ENCODE results near the gene YWHAH.
"Not testable (repeated sequence)": the region's sequence is repeated elsewhere in the genome, so short reads cannot be mapped to it uniquely, and the experiment has no call there.

YWHAH gene

GRCh38 chr22:31951194-31952093, 7.1 kb downstream of the YWHAH start:
- DNase-seq (ENCODE audit: low spot score): no peak

DNA sequence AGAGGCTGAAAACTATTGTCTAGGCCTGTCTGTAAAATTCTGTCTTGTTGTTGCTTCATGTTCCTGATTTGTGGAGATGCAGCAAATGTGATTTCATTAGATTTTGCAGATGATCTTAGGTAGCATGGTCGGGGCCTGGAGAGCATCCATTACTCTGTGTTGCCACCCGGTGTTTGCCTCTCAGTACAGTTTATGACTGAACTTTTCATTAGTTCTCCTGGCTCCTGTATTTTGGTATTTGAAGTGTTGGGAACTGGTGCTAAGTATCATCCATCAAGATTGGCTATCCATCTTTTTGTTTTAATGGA, 7.7 kb downstream of the YWHAH start:
- no peak for DNase-seq (ENCODE audit: low spot score)

GRCh38 chr22:31952472-31952871, 8.1 kb downstream of the YWHAH start:
- peak; percentile 82 for DNase-seq (ENCODE audit: low spot score)

GRCh38 chr22:31953261-31953660, 8.9 kb downstream of the YWHAH start:
- no peak for DNase-seq (ENCODE audit: low spot score)

DNA sequence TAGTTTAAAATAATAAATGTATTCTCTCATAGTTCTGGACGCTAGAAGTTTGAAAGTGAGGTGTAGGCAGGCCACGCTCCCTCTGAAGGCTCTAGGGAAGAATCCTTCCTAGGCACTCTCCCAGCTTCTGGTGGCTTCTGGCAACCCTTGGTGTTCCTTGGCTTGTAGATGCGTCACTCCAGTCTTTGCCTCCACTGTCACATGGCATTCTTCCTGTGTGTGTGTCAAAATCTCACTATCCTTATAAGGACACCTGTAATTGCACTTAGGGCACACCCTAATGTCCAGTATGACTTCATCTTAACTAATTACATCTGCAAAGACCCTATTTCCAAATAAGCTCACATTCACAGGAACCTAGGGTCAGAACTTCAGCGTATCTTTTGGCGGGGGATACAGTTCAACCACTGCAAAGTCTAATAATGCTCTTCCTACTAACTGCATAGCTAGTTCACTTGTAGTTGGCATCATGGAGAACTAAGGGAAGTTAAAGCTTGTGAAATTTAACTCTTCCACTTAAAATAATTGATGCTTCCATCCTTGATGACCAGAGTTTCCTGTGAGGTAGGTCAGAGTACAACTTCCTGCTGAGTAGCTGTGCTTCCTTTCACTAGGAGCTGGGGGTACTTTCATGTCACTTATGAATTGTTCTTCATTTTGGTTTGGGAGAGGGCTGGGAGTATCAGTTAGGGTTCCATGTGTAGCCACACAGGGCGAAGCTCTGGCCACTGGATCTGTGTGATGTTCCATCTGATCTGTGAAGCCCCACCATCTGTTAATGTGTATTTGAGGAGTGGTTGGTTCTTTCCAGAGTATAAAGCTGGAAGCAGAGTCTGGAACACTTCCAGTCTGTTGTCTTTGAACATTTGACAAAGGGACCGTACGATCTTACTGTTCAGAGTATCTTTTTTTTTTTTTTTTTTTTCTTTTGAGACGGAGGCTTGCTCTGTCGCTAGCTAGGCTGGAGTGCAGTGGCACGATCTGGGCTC, 10.5 kb downstream of the YWHAH start:
- no peak for DNase-seq (ENCODE audit: low spot score)

GRCh38 chr22:31956360-31956759, 12.0 kb downstream of the YWHAH start:
- DNase-seq (ENCODE audit: low spot score): no peak

- no peak for DNase-seq (ENCODE audit: low spot score)
These were observed 13.7 kb downstream of the YWHAH start for GRCh38 chr22:31957970-31958594.

DNA sequence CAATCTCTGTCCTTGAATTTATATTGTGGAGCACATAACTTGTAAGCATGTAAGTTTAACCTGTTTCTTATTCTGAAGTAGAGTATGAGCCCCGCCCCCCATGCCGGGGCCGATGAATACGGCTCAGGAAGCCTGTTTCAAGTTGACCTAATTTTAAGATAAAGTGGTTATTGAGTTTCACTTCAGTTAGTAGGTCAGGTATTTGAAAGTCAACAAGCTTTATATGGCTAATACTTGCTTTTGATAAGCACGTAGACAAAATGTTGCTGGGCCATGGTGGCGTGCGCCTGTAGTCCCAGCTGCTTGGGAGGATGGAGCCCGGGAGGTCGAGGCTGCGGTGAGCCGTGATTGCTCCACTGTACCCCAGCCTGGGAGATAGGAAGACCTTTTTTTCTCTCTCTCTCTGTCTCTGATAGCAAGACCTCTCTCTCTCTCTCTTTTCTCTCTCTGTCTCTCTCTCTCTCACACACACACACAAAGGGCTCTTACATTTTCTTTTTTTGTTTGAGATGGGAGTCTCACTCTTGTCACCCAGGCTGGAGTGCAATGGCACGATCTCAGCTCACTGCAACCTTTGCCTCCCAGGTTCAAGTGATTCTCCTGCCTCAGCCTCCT, 14.4 kb downstream of the YWHAH start:
- DNase-seq (ENCODE audit: low spot score): no peak

GRCh38 chr22:31960767-31961166, 16.4 kb downstream of the YWHAH start:
- DNase-seq (ENCODE audit: low spot score): no peak

DNA sequence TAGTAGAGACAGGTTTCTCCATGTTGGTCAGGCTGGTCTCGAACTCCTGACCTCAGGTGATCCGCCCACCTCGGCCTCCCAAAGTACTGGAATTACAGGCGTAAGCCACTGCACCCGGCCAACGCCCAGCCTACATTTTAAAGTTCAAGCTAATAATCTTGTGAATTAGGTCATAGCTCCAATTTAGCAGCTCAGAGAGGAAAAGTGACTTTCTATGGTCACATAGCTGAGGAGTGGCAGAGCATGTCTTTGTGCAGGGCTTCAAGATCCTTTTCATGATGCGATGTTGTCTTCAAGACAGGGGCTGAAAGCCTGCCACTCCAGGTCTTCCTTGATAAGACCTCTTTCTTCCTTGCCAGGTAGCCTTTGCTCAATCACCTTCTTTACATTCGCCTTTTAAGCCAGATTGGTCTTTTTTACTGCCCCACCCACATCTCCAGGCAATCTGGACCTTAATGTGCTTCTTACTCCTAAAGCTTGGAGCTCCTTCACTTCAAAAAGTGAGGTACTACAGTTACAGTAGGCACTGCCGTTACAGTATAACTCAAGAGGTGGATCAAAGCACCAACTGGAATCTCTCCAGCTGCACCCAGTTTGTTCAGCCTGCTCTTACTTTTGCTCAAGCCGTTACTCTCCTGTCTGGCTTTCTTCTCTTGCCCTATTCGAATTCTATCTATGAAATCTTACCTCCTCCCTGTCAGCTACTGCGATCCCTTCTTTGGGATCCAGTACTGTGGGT, 18.2 kb downstream of the YWHAH start:
- no peak for DNase-seq (ENCODE audit: low spot score)

DNA sequence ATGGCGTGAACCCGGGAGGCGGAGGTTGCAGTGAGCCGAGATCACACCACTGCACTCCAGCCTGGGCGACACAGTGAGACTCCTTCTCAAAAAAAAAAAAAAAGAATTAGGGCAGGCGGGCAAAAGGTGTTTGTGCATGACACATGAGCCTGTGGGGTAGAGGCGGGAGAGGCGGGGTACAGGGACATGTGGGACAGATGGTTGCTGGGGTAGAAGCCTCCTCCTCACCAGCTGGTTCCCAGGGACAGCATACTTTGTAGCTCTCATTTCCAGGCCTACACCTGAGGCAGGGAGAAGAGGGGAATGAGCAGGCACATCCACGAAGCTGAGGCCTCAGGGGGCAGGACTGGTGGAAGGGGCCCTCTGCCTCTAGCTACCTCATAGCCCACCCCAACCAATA, 23.7 kb downstream of the YWHAH start:
- DNase-seq (ENCODE audit: low spot score): no peak

DNA sequence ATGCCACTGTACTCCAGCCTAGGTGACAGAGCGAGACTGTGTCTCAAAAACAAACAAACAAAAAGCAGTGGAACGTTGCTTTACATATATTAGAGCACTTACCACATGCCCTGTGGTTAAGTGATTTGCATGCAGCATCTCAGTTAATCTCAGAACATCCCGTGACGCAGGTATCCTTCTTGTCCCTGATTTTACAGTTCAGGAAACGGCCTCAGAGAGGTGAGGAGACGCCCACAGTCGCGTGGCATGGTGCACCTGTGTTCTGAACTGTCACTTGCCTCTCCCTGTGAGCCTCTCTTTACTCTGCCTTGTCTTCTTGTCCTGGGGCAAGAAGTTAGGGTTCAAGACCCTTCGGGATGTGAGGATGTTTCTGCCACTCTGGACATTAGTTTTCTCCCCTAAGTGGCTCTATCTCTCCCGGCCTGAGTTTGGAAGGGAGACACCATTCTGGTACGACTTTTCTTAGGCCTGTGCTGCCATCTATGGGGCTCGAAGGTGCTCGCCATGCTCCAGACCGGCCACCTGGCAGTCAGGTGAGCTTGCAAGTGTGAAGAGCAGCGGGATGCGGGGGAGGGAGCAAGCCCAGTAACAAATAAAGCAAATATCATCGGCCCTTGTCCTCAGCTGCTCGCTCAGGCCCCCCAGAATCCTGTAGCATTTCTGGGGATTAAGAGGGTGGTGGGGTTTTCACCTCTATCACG, 25.6 kb downstream of the YWHAH start:
- DNase-seq (ENCODE audit: low spot score): peak; percentile 78

DNA sequence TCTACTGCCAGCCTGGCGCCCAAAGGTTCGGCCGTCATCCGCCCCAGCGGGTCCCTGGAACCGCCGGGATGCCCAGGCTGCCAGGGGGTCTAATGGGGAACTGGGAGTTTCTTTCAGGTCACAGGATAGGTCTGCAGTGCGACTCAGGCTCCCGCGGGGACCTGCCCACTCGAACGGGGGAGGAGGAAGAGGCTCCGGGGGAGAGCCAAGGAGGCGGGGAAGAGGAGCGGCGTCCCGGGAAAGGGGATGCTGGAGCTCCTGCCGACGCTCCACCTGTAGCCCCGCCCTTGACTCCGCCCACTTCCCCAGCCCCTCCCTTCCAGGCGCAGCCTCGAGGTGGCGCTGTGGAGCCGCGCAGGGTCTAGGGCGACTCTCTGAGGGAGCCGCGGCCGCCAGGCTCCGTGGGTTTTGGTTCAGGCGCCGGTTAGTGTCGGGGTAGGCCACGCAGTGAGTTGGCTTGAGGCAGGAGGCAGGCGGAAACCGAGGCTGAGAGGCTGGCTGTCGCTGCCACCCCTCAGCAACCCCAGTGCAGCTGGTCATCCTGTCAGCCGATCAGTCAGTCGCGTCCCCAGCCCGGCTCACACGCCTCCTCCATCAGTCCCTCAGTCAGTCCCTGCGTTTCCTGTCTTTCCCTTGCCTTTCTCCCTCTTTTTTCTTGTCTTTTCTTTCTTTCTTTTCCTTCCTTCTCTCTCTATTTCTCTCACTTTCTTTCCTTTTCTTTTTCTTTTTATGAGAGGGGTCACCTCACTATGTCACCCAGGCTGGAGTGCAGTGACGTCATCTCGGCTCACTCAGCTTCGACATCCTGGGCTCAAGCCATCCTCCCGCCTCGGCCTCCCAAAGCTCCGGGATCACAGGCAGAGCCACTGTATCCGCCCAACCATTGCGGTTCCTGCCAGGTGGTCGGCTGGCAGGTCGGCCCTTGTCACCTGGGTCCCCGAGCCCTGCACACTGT, 26.4 kb downstream of the YWHAH start:
- peak; percentile 91 for DNase-seq (ENCODE audit: low spot score)

GRCh38 chr22:31972180-31972579, 27.8 kb downstream of the YWHAH start:
- no peak for DNase-seq (ENCODE audit: low spot score)

GRCh38 chr22:31973739-31974138, 29.4 kb downstream of the YWHAH start:
- no peak for DNase-seq (ENCODE audit: low spot score)

GRCh38 chr22:31977141-31977841, 33.0 kb downstream of the YWHAH start:
- peak; percentile 87 for DNase-seq (ENCODE audit: low spot score)

- no peak for DNase-seq (ENCODE audit: low spot score)
These were observed 33.6 kb downstream of the YWHAH start for GRCh38 chr22:31977939-31978338.

GRCh38 chr22:31980628-31981027, 36.3 kb downstream of the YWHAH start:
- DNase-seq (ENCODE audit: low spot score): no peak

- not testable (repeated sequence) for DNase-seq (ENCODE audit: low spot score)
These were observed 37.6 kb downstream of the YWHAH start for GRCh38 chr22:31981976-31982375.
